ENCODE data around the gene SNCAIP. TPM values are rescaled to one million over a fixed set of nuclear protein-coding genes. Genes with fewer than 3 reads are reported as not detected.

Gene SNCAIP
- total RNA-seq, 3 donors from 2014 or later (not counting 1 experiment from before 2014, with no cell fraction given), result 0.73 TPM; not detected in 2

DNA sequence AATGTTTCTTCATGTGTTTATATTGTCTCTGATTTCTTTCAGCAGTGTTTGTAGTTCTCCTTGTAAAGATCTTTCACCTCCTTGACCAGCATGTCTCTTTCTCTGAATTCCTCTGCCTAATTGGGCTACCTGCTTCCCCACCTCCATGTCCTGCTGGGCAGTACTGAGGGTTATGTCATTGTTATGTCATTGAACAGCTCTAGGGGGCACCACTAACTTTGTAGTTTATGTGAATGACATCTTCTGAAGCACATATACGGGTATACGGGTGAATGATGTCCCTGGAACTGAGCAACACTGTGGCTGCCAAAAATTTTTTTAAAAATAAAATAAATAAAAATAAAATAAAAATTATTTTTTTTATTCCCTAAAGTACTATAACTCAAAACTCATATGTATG lies 16.9 kb upstream of the SNCAIP start:
- Histone ChIP-seq H3K9me3 (ENCODE audit: control insufficient read depth, insufficient read depth, low read length) (no peaks in the 10 kb centered on the region), H3K4me3 (ENCODE audit: low read length) (no peak overlapping the region), H3K27me3 (ENCODE audit: control insufficient read depth, insufficient read depth, low read length) (no peaks in the 10 kb centered on the region), H3K4me1 (ENCODE audit: control insufficient read depth, insufficient read depth, low read length) (no peaks in the 10 kb centered on the region), H3K36me3 (ENCODE audit: control insufficient read depth, insufficient read depth, low read length) (no peaks in the 10 kb centered on the region), H3K27ac (ENCODE audit: low read length) (no peak overlapping the region)
- Mint-ChIP-seq H3K4me1 (no peaks in the 10 kb centered on the region), H3K36me3 (no peaks in the 10 kb centered on the region), H3K9me3 (peaks cover 2 to 3% of the 10 kb centered on the region in 2 donors), H3K27ac (no peak overlapping the region), H3K4me3 (no peak overlapping the region), H3K27me3 (ENCODE audit: low read depth in 2 of 2) (no peaks in the 10 kb centered on the region)
- WGBS (ENCODE audit: insufficient coverage), result no CpG with 5 or more reads among the region's 2 CpGs
- DNase-seq, result no peak
- TF ChIP-seq, protein P1, sequence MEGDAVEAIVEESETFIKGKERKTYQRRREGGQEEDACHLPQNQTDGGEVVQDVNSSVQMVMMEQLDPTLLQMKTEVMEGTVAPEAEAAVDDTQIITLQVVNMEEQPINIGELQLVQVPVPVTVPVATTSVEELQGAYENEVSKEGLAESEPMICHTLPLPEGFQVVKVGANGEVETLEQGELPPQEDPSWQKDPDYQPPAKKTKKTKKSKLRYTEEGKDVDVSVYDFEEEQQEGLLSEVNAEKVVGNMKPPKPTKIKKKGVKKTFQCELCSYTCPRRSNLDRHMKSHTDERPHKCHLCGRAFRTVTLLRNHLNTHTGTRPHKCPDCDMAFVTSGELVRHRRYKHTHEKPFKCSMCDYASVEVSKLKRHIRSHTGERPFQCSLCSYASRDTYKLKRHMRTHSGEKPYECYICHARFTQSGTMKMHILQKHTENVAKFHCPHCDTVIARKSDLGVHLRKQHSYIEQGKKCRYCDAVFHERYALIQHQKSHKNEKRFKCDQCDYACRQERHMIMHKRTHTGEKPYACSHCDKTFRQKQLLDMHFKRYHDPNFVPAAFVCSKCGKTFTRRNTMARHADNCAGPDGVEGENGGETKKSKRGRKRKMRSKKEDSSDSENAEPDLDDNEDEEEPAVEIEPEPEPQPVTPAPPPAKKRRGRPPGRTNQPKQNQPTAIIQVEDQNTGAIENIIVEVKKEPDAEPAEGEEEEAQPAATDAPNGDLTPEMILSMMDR (IDR thresholded peaks at IDR 0.05), result no peak
- intact Hi-C loops (cut with micrococcal nuclease), result no loop called here
- no peak for ATAC-seq

DNA sequence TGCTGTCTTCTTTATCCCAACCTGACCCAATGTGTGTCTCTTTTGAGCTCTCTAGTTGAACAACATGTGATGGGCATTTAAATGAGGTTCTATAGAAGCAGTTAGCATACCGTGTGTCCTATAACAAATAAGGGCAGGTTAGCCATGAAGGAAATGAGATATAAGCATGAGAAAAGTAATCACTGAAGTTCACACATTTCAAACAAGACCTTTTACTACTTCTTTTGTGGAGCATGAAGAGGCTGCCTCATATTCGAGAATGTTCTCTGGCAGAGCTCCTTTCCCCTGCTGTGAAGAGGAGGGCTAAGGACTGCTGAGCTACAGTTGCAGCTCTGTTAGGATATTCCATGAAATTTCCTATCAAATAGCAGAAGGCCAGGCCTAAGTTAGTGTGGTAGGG lies 15.2 kb upstream of the SNCAIP start:
- Mint-ChIP-seq H3K36me3 (no peaks in the 10 kb centered on the region), H3K27ac (no peak overlapping the region), H3K27me3 (ENCODE audit: low read depth in 2 of 2) (no peaks in the 10 kb centered on the region), H3K4me1 (no peaks in the 10 kb centered on the region), H3K9me3 (peaks cover 3 to 5% of the 10 kb centered on the region in 2 donors), H3K4me3 (no peak overlapping the region)
- intact Hi-C loops (cut with micrococcal nuclease), result no loop called here
- TF ChIP-seq, protein P1 (IDR thresholded peaks at IDR 0.05), result no peak
- H3K27me3 ChIP-seq (ENCODE audit: control insufficient read depth, insufficient read depth, low read length), result no peaks in the 10 kb centered on the region
- no peaks in the 10 kb centered on the region for H3K36me3 ChIP-seq (ENCODE audit: control insufficient read depth, insufficient read depth, low read length)
- no peaks in the 10 kb centered on the region for H3K4me1 ChIP-seq (ENCODE audit: control insufficient read depth, insufficient read depth, low read length)
- no peak overlapping the region for H3K27ac ChIP-seq (ENCODE audit: low read length)
- 83% methylated on average over 1 of the region's 2 CpGs for WGBS (ENCODE audit: insufficient coverage)
- no peaks in the 10 kb centered on the region for H3K9me3 ChIP-seq (ENCODE audit: control insufficient read depth, insufficient read depth, low read length)
- ATAC-seq (no peak), DNase-seq (no peak)
- H3K4me3 ChIP-seq (ENCODE audit: low read length), result no peak overlapping the region

DNA sequence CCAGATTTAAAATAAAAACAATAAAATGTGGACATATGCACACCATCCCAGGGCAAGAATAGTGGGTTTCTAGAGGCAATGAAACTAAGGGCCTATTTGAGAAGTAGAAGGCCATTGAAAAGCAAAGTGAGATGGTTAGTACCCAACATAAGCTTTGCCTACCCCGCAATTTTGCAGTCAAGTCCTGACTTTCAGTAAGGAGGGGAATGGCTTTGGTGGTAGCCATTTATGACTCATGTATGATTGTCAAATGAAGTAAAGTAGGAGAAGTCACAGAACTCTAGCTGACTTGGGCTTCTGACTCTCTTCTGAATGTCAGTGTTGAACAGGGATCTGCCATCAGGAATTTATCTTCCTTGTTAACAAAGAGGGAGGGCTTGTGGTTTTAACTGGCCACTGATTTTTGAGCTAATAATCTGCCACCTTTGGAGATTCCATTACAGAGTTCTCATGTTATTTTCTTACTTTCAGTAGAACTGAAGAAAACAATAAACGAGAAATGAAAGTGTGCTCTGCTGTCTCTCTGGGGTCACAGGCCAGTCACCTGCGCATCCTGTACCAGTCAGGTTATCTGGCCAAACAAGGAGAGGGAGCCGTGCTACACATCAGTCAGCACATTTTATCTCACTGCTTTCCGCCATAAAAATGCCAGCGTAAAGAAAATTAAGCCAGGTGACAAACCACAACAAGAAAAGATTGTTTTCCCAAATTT lies 14.3 kb upstream of the SNCAIP start:
- H3K27ac Mint-ChIP-seq, result no peak overlapping the region
- 85% methylated on average over 4 of the region's 6 CpGs for WGBS (ENCODE audit: insufficient coverage)
- Histone ChIP-seq H3K9me3 (ENCODE audit: control insufficient read depth, insufficient read depth, low read length) (no peaks in the 10 kb centered on the region), H3K4me3 (ENCODE audit: low read length) (no peak overlapping the region), H3K27me3 (ENCODE audit: control insufficient read depth, insufficient read depth, low read length) (no peaks in the 10 kb centered on the region), H3K36me3 (ENCODE audit: control insufficient read depth, insufficient read depth, low read length) (no peaks in the 10 kb centered on the region), H3K27ac (ENCODE audit: low read length) (no peak overlapping the region), H3K4me1 (ENCODE audit: control insufficient read depth, insufficient read depth, low read length) (no peaks in the 10 kb centered on the region)
- H3K36me3 Mint-ChIP-seq, result no peaks in the 10 kb centered on the region
- ATAC-seq (no peak), DNase-seq (no peak)
- peaks cover 3 to 5% of the 10 kb centered on the region in 2 donors for H3K9me3 Mint-ChIP-seq
- no peaks in the 10 kb centered on the region for H3K4me1 Mint-ChIP-seq
- no peaks in the 10 kb centered on the region for H3K27me3 Mint-ChIP-seq (ENCODE audit: low read depth in 2 of 2)
- intact Hi-C loops (cut with micrococcal nuclease), result loop anchor here (2.0 kb wide), 1 partner anchor 29 kb away; no protein-coding TSS in a partner anchor
- H3K4me3 Mint-ChIP-seq, result no peak overlapping the region
- TF ChIP-seq, protein P1 (IDR thresholded peaks at IDR 0.05), result no peak

DNA sequence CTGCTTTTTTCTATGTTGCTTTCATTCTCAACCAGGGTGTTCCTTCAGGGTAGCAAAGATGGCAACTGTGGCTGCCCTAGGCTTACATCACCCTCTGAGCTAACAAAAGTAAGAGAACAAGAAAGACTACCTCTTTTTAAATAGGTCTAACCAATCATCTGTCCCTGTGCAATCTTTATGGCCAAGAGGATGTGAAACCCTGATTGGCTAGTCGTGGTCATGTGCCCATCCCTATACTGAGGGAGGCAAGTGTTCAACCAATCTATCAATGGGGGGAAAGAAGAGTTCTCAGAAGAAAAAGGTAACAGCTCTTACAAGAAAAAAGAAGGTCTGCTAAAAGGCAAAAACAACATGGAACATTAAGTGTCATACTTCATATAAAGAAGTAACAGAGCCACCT lies 11.7 kb upstream of the SNCAIP start:
- H3K4me1 Mint-ChIP-seq, result no peaks in the 10 kb centered on the region
- no peaks in the 10 kb centered on the region for H3K27me3 Mint-ChIP-seq (ENCODE audit: low read depth in 2 of 2)
- no peak for DNase-seq
- 18% methylated on average over 1 of the region's 1 CpG for WGBS (ENCODE audit: insufficient coverage)
- Histone ChIP-seq H3K27ac (ENCODE audit: low read length) (no peak overlapping the region), H3K36me3 (ENCODE audit: control insufficient read depth, insufficient read depth, low read length) (no peaks in the 10 kb centered on the region), H3K4me1 (ENCODE audit: control insufficient read depth, insufficient read depth, low read length) (no peaks in the 10 kb centered on the region), H3K27me3 (ENCODE audit: control insufficient read depth, insufficient read depth, low read length) (no peaks in the 10 kb centered on the region), H3K9me3 (ENCODE audit: control insufficient read depth, insufficient read depth, low read length) (no peaks in the 10 kb centered on the region), H3K4me3 (ENCODE audit: low read length) (no peak overlapping the region)
- TF ChIP-seq, protein P1 (IDR thresholded peaks at IDR 0.05), result no peak
- no peak overlapping the region for H3K27ac Mint-ChIP-seq
- H3K36me3 Mint-ChIP-seq, result no peaks in the 10 kb centered on the region
- ATAC-seq, result no peak
- H3K9me3 Mint-ChIP-seq, result peaks cover 2 to 5% of the 10 kb centered on the region in 2 donors
- intact Hi-C loops (cut with micrococcal nuclease), result no loop called here
- H3K4me3 Mint-ChIP-seq, result no peak overlapping the region

All from natural killer cell (primary cell).